A549 (cell line): Measurements from ENCODE around the gene SPECC1. TPM values are rescaled to one million over a fixed set of nuclear protein-coding genes. Genes with fewer than 3 reads are reported as not detected.

Source experiments
- ATAC-seq, 2 experiments: fragments of 200-7000 bp in 1 of 2; fragments of >200 bp in 1 of 2; cut with Nextera tagmentation in 1 of 2; cut with Tn5 transposase in 1 of 2; 3 replicates each; pipeline versions ENCODE4 v1.8.0 to v1.9.1; 2018 to 2020; ENCODE audit warnings: mild to moderate bottlenecking in 1 of 2, moderate library complexity in 1 of 2
- CTCF ChIA-PET: fragments of 300-600 bp; sonication (Branson Sonifier 250); formaldehyde crosslinking; extraction: SDS; loops from one replicate; lab custom pipeline; 2021; ENCODE audit warnings: antibody characterized with exemption, inconsistent platforms; lab: Yijun Ruan, JAX
- POLR2A ChIA-PET: fragments of 350-600 bp; formaldehyde crosslinking; extraction: SDS; loops from one replicate; lab custom pipeline; 2021; ENCODE audit warnings: antibody characterized with exemption, inconsistent platforms; lab: Yijun Ruan, JAX
- DNase-seq, 2 experiments: peaks; one replicate each; pipeline versions ENCODE4 v3.0.0 to v3.0.0-alpha.2; 2011 to 2016; ENCODE audit warnings: low read depth in 1 of 2, low spot score in 1 of 2
- FAIRE-seq: peaks from 2 replicates; lab custom pipeline; 2011; peaks lifted over from hg19 to GRCh38; lab: Jason Lieb, UNC
- H3K27ac ChIP-seq, 2 experiments: fragments of >200 bp; sonication (Bioruptor Twin); formaldehyde crosslinking; 3 replicates each; pipeline ENCODE4 v1.5.1; 2016 to 2017
- H3K4me1 ChIP-seq: fragments of >200 bp; sonication (Bioruptor Twin); formaldehyde crosslinking; 3 replicates; pipeline ENCODE4 v1.6.1; 2016
- H3K4me2 ChIP-seq: fragments of >200 bp; sonication (Bioruptor Twin); formaldehyde crosslinking; 3 replicates; pipeline ENCODE4 v1.6.1; 2016
- H3K4me3 ChIP-seq: fragments of >200 bp; sonication (Bioruptor Twin); formaldehyde crosslinking; 3 replicates; pipeline ENCODE4 v1.5.1; 2016
- H3K9me3 ChIP-seq: fragments of >200 bp; sonication (Bioruptor Twin); formaldehyde crosslinking; 3 replicates; pipeline ENCODE4 v1.6.1; 2016
- BCL3 ChIP-seq: fragments of >200 bp; sonication (Bioruptor Twin); formaldehyde crosslinking; IDR thresholded peaks from 3 replicates; pipeline ENCODE4 v1.6.1; 2016
- CBX2 ChIP-seq: fragments of 200-600 bp; sonication (generic); IDR thresholded peaks from 2 replicates; pipeline ENCODE4 v1.6.1; 2016; ENCODE audit warnings: low read depth, mild to moderate bottlenecking, borderline replicate concordance
- CHD2 ChIP-seq: fragments of 150-350 bp; IDR thresholded peaks from 2 replicates; pipeline ENCODE4 v1.6.1; 2014; ENCODE audit warnings: low read length; ENCODE audit not compliant: partially characterized antibody
- FOSL2 ChIP-seq, 2 experiments: fragments of 450-650 bp in 1 of 2; fragments of >200 bp in 1 of 2; sonication (Bioruptor Twin) in 1 of 2; formaldehyde crosslinking; IDR thresholded peaks; 2 replicates each; pipeline versions ENCODE4 v1.5.0 to v1.6.1; 2016 to 2020; ENCODE audit warnings: mild to moderate bottlenecking in 1 of 2, moderate library complexity in 1 of 2
- HDAC2 ChIP-seq: fragments of 200-600 bp; sonication (generic); IDR thresholded peaks from 2 replicates; pipeline ENCODE4 v1.6.1; 2016
- HEYL ChIP-seq: fragments of 250-450 bp; sonication (Bioruptor Pico); IDR thresholded peaks from 2 replicates; pipeline ENCODE4 v1.8.0; 2021; ENCODE audit warnings: mild to moderate bottlenecking, moderate library complexity
- HMGXB4 ChIP-seq: fragments of 250-450 bp; sonication (Bioruptor Pico); IDR thresholded peaks from 2 replicates; pipeline ENCODE4 v1.5.0; 2021; ENCODE audit warnings: mild to moderate bottlenecking, moderate library complexity, borderline replicate concordance
- HOXB5 ChIP-seq: fragments of 250-450 bp; sonication (Bioruptor Pico); IDR thresholded peaks from 2 replicates; pipeline ENCODE4 v1.5.0; 2020; ENCODE audit warnings: mild to moderate bottlenecking, moderate library complexity
- KDM5A ChIP-seq: fragments of 200-600 bp; sonication (generic); IDR thresholded peaks from 2 replicates; pipeline ENCODE4 v1.6.1; 2016; ENCODE audit warnings: antibody characterized with exemption, mild to moderate bottlenecking
- MAFK ChIP-seq: fragments of 450-650 bp; IDR thresholded peaks from 2 replicates; pipeline ENCODE4 v1.6.1; 2014; ENCODE audit not compliant: partially characterized antibody
- NFE2L2 ChIP-seq: fragments of 150-350 bp; conservative IDR thresholded peaks from 2 replicates; pipeline ENCODE4 v1.6.1; 2014; ENCODE audit warnings: low read length
- NR3C1 ChIP-seq: fragments of >200 bp; sonication (Bioruptor Twin); formaldehyde crosslinking; IDR thresholded peaks from 3 replicates; pipeline ENCODE4 v1.6.1; 2017
- POLR2AphosphoS2 ChIP-seq: conservative IDR thresholded peaks from 2 replicates; pipeline ENCODE4 v1.6.1; 2012; ENCODE audit warnings: low read length, improper control_type of control experiment, inconsistent platforms
- RARB ChIP-seq: fragments of 250-450 bp; sonication (Bioruptor Pico); IDR thresholded peaks from 2 replicates; pipeline ENCODE4 v1.8.0; 2021; ENCODE audit warnings: mild to moderate bottlenecking, moderate library complexity
- RNF2 ChIP-seq: fragments of 200-600 bp; sonication (generic); IDR thresholded peaks from 2 replicates; pipeline ENCODE4 v1.6.1; 2016; ENCODE audit warnings: low read depth, mild to moderate bottlenecking, antibody characterized with exemption, moderate library complexity, borderline replicate concordance
- SMC3 ChIP-seq: fragments of >200 bp; sonication (Bioruptor Twin); formaldehyde crosslinking; IDR thresholded peaks from 3 replicates; pipeline ENCODE4 v1.6.1; 2018; ENCODE audit warnings: inconsistent platforms
- SREBF2 ChIP-seq: fragments of 450-650 bp; IDR thresholded peaks from 2 replicates; pipeline ENCODE4 v1.6.1; 2014; ENCODE audit warnings: mild to moderate bottlenecking, moderate library complexity
- TFCP2L1 ChIP-seq: fragments of 250-450 bp; sonication (Bioruptor Pico); IDR thresholded peaks from 2 replicates; pipeline ENCODE4 v1.5.0; 2021; ENCODE audit warnings: mild to moderate bottlenecking
- TP53 ChIP-seq: fragments of 250-450 bp; sonication (Bioruptor Pico); IDR thresholded peaks from 2 replicates; pipeline ENCODE4 v1.5.0; 2021; ENCODE audit warnings: mild to moderate bottlenecking, moderate library complexity
- WGBS: methylation state at CpG from one replicate; pipeline ENCODE4 v1.1.6; 2017; ENCODE audit errors: missing lambda C conversion rate; 5-methylcytosine and 5-hydroxymethylcytosine counted together
- polyA plus RNA-seq, 4 experiments: library from polyadenylated mRNA; depleted of rRNA in 3 of 4; stranded (reverse); fragments of >200 nt; fragmentation: RNase III in 1 of 4; extraction: RNeasy Plus Mini Kit Qiagen cat#74134 plus additional on column Dnase treatment in 1 of 4; gene quantifications; 2 replicates in 3 of 4; 3 replicates in 1 of 4; pipeline ENCODE4 v1.2.3, GENCODE V29; 2011 to 2017
- TF ChIP-seq, protein P1 (sequence below): IDR thresholded peaks from 2 replicates; pipeline ENCODE4 v1.6.1; 2012; ENCODE audit warnings: low read depth, borderline replicate concordance
- TF ChIP-seq, protein P2 (sequence below): fragments of >200 bp; sonication (Bioruptor Twin); formaldehyde crosslinking; IDR thresholded peaks from 3 replicates; pipeline ENCODE4 v1.5.1; 2016
- TF ChIP-seq, protein P3 (sequence below): fragments of 250-450 bp; sonication (Bioruptor Pico); IDR thresholded peaks from 2 replicates; pipeline ENCODE4 v1.5.0; 2020; ENCODE audit warnings: low read depth, mild to moderate bottlenecking, moderate library complexity
- TF ChIP-seq, protein P4 (sequence below): IDR thresholded peaks from 2 replicates; pipeline ENCODE4 v1.6.1; 2012

SPECC1 gene
- polyA plus RNA-seq, 2 of the 4 experiments (the other 2 are of a cell fraction): 45.1 to 66.2 TPM

- ATAC-seq (no peak), FAIRE-seq (no peak), DNase-seq (no peak)
- CTCF ChIA-PET: interaction anchor here (0.8 to 10.8 kb wide), 3 partner anchors 21 to 130 kb away, joined by 4 to 240 read pairs (median 35); partner anchors contain the start of gene SPECC1
- Histone ChIP-seq H3K9me3 (no peaks in the 10 kb centered on the region), H3K4me2 (no peak overlapping the region), H3K4me3 (no peak overlapping the region), H3K4me1 (no peaks in the 10 kb centered on the region), H3K27ac (peak overlapping the region in 1 of 2 experiments; percentile 26; a peak in 1 of 6 replicates)
- TF ChIP-seq KDM5A: no peak
- no peak for TF ChIP-seq SREBF2
- no peak for TF ChIP-seq FOSL2 (IDR thresholded peaks at IDR 0.05)
- TF ChIP-seq FOSL2 (CRISPR knock-in tag; IDR thresholded peaks at IDR 0.05): no peak
- TF ChIP-seq HEYL (CRISPR knock-in tag): no peak
- TF ChIP-seq MAFK: no peak
- TF ChIP-seq TFCP2L1 (CRISPR knock-in tag): no peak
- TF ChIP-seq SMC3: no peak
- TF ChIP-seq, protein P1, sequence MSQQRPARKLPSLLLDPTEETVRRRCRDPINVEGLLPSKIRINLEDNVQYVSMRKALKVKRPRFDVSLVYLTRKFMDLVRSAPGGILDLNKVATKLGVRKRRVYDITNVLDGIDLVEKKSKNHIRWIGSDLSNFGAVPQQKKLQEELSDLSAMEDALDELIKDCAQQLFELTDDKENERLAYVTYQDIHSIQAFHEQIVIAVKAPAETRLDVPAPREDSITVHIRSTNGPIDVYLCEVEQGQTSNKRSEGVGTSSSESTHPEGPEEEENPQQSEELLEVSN: no peak
- TF ChIP-seq HDAC2: no peak
- no peak for TF ChIP-seq BCL3
- POLR2A ChIA-PET: no interaction called here
- 77% methylated on average over 13 of the region's 13 CpGs for WGBS
Measured at GRCh38 chr17:19986941-19987861, 22.0 kb upstream of the SPECC1 start.

DNA sequence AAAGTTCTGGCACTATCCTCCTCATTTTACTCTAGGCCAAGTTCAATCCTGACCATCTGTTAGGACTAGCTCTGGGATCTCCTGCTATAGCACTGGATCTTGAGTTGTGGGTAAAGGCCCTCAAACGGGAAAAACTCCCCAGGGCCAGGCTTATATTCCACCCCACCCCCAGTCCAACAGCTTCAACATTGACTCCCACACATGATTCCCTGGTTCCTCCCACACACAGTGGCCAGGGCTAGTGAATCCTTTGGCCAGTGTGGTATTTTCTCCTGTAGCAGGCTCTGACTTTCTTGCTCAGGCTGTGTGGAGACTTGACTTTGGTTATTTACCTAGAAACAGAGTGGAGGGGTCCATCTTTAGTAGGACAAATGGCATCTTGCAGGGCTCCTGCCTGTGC lies 21.3 kb upstream of the SPECC1 start:
- WGBS: 70% methylated on average over 1 of the region's 1 CpG
- Histone ChIP-seq H3K4me3 (no peak overlapping the region), H3K4me2 (no peak overlapping the region), H3K27ac (no peak overlapping the region), H3K9me3 (no peaks in the 10 kb centered on the region), H3K4me1 (no peaks in the 10 kb centered on the region)
- CTCF ChIA-PET: interaction anchor here (0.8 to 10.8 kb wide), 3 partner anchors 20 to 129 kb away, joined by 3 to 240 read pairs (median 4); partner anchors contain the start of gene SPECC1
- DNase-seq (no peak), ATAC-seq (no peak), FAIRE-seq (no peak)
- POLR2A ChIA-PET: no interaction called here
- no peak for TF ChIP-seq RARB (CRISPR knock-in tag)
- no peak for TF ChIP-seq HOXB5 (CRISPR knock-in tag)
- no peak for TF ChIP-seq SREBF2
- TF ChIP-seq HDAC2: no peak
- TF ChIP-seq POLR2AphosphoS2: no peak
- no peak for TF ChIP-seq RNF2
- TF ChIP-seq, protein P2, sequence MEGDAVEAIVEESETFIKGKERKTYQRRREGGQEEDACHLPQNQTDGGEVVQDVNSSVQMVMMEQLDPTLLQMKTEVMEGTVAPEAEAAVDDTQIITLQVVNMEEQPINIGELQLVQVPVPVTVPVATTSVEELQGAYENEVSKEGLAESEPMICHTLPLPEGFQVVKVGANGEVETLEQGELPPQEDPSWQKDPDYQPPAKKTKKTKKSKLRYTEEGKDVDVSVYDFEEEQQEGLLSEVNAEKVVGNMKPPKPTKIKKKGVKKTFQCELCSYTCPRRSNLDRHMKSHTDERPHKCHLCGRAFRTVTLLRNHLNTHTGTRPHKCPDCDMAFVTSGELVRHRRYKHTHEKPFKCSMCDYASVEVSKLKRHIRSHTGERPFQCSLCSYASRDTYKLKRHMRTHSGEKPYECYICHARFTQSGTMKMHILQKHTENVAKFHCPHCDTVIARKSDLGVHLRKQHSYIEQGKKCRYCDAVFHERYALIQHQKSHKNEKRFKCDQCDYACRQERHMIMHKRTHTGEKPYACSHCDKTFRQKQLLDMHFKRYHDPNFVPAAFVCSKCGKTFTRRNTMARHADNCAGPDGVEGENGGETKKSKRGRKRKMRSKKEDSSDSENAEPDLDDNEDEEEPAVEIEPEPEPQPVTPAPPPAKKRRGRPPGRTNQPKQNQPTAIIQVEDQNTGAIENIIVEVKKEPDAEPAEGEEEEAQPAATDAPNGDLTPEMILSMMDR: no peak
- no peak for TF ChIP-seq NFE2L2
- TF ChIP-seq, protein P3, sequence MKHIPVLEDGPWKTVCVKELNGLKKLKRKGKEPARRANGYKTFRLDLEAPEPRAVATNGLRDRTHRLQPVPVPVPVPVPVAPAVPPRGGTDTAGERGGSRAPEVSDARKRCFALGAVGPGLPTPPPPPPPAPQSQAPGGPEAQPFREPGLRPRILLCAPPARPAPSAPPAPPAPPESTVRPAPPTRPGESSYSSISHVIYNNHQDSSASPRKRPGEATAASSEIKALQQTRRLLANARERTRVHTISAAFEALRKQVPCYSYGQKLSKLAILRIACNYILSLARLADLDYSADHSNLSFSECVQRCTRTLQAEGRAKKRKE (CRISPR knock-in tag): no peak
- no peak for TF ChIP-seq HMGXB4
- TF ChIP-seq, protein P4, sequence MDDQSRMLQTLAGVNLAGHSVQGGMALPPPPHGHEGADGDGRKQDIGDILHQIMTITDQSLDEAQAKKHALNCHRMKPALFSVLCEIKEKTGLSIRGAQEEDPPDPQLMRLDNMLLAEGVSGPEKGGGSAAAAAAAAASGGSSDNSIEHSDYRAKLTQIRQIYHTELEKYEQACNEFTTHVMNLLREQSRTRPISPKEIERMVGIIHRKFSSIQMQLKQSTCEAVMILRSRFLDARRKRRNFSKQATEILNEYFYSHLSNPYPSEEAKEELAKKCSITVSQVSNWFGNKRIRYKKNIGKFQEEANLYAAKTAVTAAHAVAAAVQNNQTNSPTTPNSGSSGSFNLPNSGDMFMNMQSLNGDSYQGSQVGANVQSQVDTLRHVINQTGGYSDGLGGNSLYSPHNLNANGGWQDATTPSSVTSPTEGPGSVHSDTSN: no peak
- no peak for TF ChIP-seq CHD2
- TF ChIP-seq CBX2: no peak
- no peak for TF ChIP-seq KDM5A
- no peak for TF ChIP-seq NR3C1
- no peak for TF ChIP-seq TP53 (CRISPR knock-in tag)
